H9 (cell line): ENCODE results near the gene DOCK1. TPM values are rescaled to one million over a fixed set of nuclear protein-coding genes. Genes with fewer than 3 reads are reported as not detected.

Experiments used
- DNase-seq: peaks from one replicate; pipeline ENCODE4 v3.0.0-alpha.2; 2017
- H2AFZ ChIP-seq: one replicate; pipeline ENCODE4 v1.6.1; 2013; ENCODE audit warnings: mild to moderate bottlenecking, low read length, control low read depth, moderate library complexity
- H2AK5ac ChIP-seq: 2 replicates; pipeline ENCODE4 v1.6.1; 2013; ENCODE audit warnings: low read length, control low read depth, mixed read lengths; ENCODE audit not compliant: insufficient read length
- H2BK120ac ChIP-seq: one replicate; pipeline ENCODE4 v1.6.1; 2013; ENCODE audit warnings: low read depth, mild to moderate bottlenecking, low read length, control low read depth, inconsistent platforms; ENCODE audit not compliant: poor library complexity, severe bottlenecking
- H2BK12ac ChIP-seq: 2 replicates; pipeline ENCODE4 v1.6.1; 2013; ENCODE audit warnings: low read length, control low read depth, mixed read lengths, low read depth; ENCODE audit not compliant: insufficient read length
- H2BK15ac ChIP-seq: 2 replicates; pipeline ENCODE4 v1.6.1; 2013; ENCODE audit warnings: low read depth, low read length, control low read depth
- H2BK20ac ChIP-seq: one replicate; pipeline ENCODE4 v1.6.1; 2013; ENCODE audit warnings: low read depth, mild to moderate bottlenecking, low read length, control low read depth, inconsistent platforms; ENCODE audit not compliant: poor library complexity, severe bottlenecking
- H2BK5ac ChIP-seq: 2 replicates; pipeline ENCODE4 v1.6.1; 2013; ENCODE audit warnings: low read length, control low read depth, mixed read lengths; ENCODE audit not compliant: insufficient read length
- H3K14ac ChIP-seq: 2 replicates; pipeline ENCODE4 v1.6.1; 2013; ENCODE audit warnings: low read length, control low read depth; ENCODE audit not compliant: insufficient read depth
- H3K18ac ChIP-seq: 2 replicates; pipeline ENCODE4 v1.6.1; 2013; ENCODE audit warnings: low read depth, mild to moderate bottlenecking, mixed read lengths, low read length, control low read depth; ENCODE audit not compliant: insufficient read length
- H3K23ac ChIP-seq: 2 replicates; pipeline ENCODE4 v1.6.1; 2013; ENCODE audit warnings: low read length, control low read depth, mixed read lengths, low read depth; ENCODE audit not compliant: insufficient read length
- H3K23me2 ChIP-seq: 2 replicates; pipeline ENCODE4 v1.6.1; 2013; ENCODE audit warnings: low read depth, mild to moderate bottlenecking, mixed read lengths, low read length, control low read depth; ENCODE audit not compliant: insufficient read length, poor library complexity, severe bottlenecking
- H3K27ac ChIP-seq: 2 replicates; pipeline ENCODE4 v1.5.1; 2013; ENCODE audit warnings: low read length, control low read depth, mixed read lengths, low read depth; ENCODE audit not compliant: insufficient read length
- H3K27me3 ChIP-seq: 2 replicates; pipeline ENCODE4 v1.6.1; 2013; ENCODE audit warnings: low read length, control low read depth, inconsistent platforms; ENCODE audit not compliant: insufficient read depth
- H3K4ac ChIP-seq: 2 replicates; pipeline ENCODE4 v1.6.1; 2013; ENCODE audit warnings: low read depth, mild to moderate bottlenecking, control low read depth, inconsistent platforms, low read length, moderate library complexity
- H3K4me1 ChIP-seq: 2 replicates; pipeline ENCODE4 v1.6.1; 2013; ENCODE audit warnings: low read length, control low read depth, inconsistent platforms; ENCODE audit not compliant: insufficient read depth
- H3K4me2 ChIP-seq: 2 replicates; pipeline ENCODE4 v1.6.1; 2013; ENCODE audit warnings: low read length, control low read depth, mixed read lengths; ENCODE audit not compliant: insufficient read length, insufficient read depth
- H3K56ac ChIP-seq: 2 replicates; pipeline ENCODE4 v1.6.1; 2013; ENCODE audit warnings: low read depth, mild to moderate bottlenecking, mixed read lengths, low read length, control low read depth; ENCODE audit not compliant: insufficient read length
- H3K79me1 ChIP-seq: 2 replicates; pipeline ENCODE4 v1.6.1; 2013; ENCODE audit warnings: low read depth, mild to moderate bottlenecking, moderate library complexity, low read length, control low read depth, inconsistent platforms; ENCODE audit not compliant: insufficient read depth, poor library complexity, severe bottlenecking
- H3K79me2 ChIP-seq: 2 replicates; pipeline ENCODE4 v1.6.1; 2013; ENCODE audit warnings: low read length, control low read depth, inconsistent platforms; ENCODE audit not compliant: insufficient read depth
- H3K9ac ChIP-seq: 2 replicates; pipeline ENCODE4 v1.6.1; 2013; ENCODE audit warnings: low read length, control low read depth, mixed read lengths; ENCODE audit not compliant: insufficient read length; ENCODE audit errors: extremely low read depth
- H3K9me3 ChIP-seq: one replicate; pipeline ENCODE4 v1.6.1; 2013; ENCODE audit warnings: low read depth, low read length, inconsistent platforms; ENCODE audit not compliant: control insufficient read depth
- H3T11ph ChIP-seq: one replicate; pipeline ENCODE4 v1.6.1; 2013; ENCODE audit warnings: mild to moderate bottlenecking, low read length, control low read depth, inconsistent platforms
- H4K20me1 ChIP-seq: one replicate; pipeline ENCODE4 v1.6.1; 2013; ENCODE audit not compliant: control insufficient read depth, insufficient read length, insufficient read depth
- H4K5ac ChIP-seq: 2 replicates; pipeline ENCODE4 v1.6.1; 2013; ENCODE audit warnings: low read depth, mild to moderate bottlenecking, mixed read lengths, low read length, control low read depth; ENCODE audit not compliant: insufficient read length
- H4K8ac ChIP-seq: replicated peaks from 2 replicates; pipeline ENCODE4 v1.6.1; 2013; ENCODE audit warnings: low read length, control low read depth, mixed read lengths, low read depth; ENCODE audit not compliant: insufficient read length
- H4K91ac ChIP-seq: 2 replicates; pipeline ENCODE4 v1.6.1; 2013; ENCODE audit warnings: low read depth, mild to moderate bottlenecking, moderate library complexity, mixed read lengths, low read length, control low read depth; ENCODE audit not compliant: insufficient read length
- H3K27ac Mint-ChIP-seq, 3 experiments: 2 replicates in 2 of 3; 3 replicates in 1 of 3; pipeline ENCODE4 v1.8.0; 2020 to 2021; ENCODE audit warnings: mixed read lengths in 3 of 3, mild to moderate bottlenecking in 1 of 3, moderate library complexity in 1 of 3
- H3K27me3 Mint-ChIP-seq: 2 replicates; pipeline ENCODE4 v1.8.0; 2021; ENCODE audit warnings: low read depth, mild to moderate bottlenecking, moderate library complexity, mixed read lengths
- H3K36me3 Mint-ChIP-seq, 3 experiments: 2 replicates in 2 of 3; 3 replicates in 1 of 3; pipeline ENCODE4 v1.8.0; 2020 to 2021; ENCODE audit warnings: low read depth in 3 of 3, mixed read lengths in 3 of 3; ENCODE audit not compliant: insufficient read depth in 1 of 3
- H3K4me1 Mint-ChIP-seq, 2 experiments: 2 replicates each; pipeline ENCODE4 v1.8.0; 2020; ENCODE audit warnings: mixed read lengths in 2 of 2
- H3K4me3 Mint-ChIP-seq, 2 experiments: 2 replicates in 1 of 2; 3 replicates in 1 of 2; pipeline ENCODE4 v1.8.0; 2020 to 2021; ENCODE audit warnings: mild to moderate bottlenecking in 2 of 2, mixed read lengths in 2 of 2, moderate library complexity in 1 of 2
- H3K9me3 Mint-ChIP-seq, 2 experiments: 2 replicates in 1 of 2; 3 replicates in 1 of 2; pipeline ENCODE4 v1.8.0; 2020; ENCODE audit warnings: mild to moderate bottlenecking in 2 of 2, mixed read lengths in 2 of 2, moderate library complexity in 1 of 2
- WGBS: extraction: QIAGEN DNeasy Blood & Tissue Kit; methylation state at CpG from one replicate; pipeline ENCODE4 v1.1.7; 2013; ENCODE audit warnings: missing lambda C conversion rate, low lambda C conversion rate, mixed read lengths; ENCODE audit not compliant: insufficient read length; ENCODE audit errors: extremely low coverage; 5-methylcytosine and 5-hydroxymethylcytosine counted together
- total RNA-seq: library from RNA; stranded (reverse); gene quantifications from 2 replicates; pipeline ENCODE4 v1.2.1, GENCODE V29; 2021
- TF ChIP-seq, protein P1 (sequence below): fragments of 200-600 bp; sonication (generic); conservative IDR thresholded peaks from 3 replicates; pipeline ENCODE4 v1.8.0; 2021; ENCODE audit warnings: antibody characterized with exemption, mild to moderate bottlenecking

DOCK1 gene
- total RNA-seq, 1 experiment from 2014 or later: 57.0 TPM

DNA sequence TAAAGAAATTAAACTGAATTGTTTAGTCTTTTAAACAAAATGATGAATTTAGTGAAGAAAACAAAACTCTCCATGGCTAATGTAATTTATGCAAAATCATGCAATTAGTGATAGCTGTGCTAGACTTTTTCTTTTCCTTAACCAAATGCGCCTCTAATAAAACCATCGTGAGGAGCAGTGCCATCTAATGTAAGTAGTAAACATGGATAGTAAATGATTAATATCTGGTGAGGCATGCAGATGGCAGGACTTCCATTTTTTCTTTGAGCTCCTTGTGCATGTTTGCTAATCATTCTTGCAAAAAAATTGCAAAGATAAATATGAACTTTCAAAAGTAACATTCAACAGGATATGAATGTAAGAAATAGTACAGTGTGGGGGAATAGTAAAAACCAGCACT is 288.9 kb downstream of the DOCK1 start:
- Histone ChIP-seq H3K79me1 (no peaks in the 10 kb centered on the region), H3K27ac (no peak overlapping the region), H2BK20ac (no peak overlapping the region), H4K20me1 (peaks cover 3% of the 10 kb centered on the region), H2AFZ (no peak overlapping the region), H2AK5ac (no peak overlapping the region), H2BK120ac (no peak overlapping the region), H3K79me2 (no peaks in the 10 kb centered on the region), H3K23me2 (peaks cover 18% of the 10 kb centered on the region), H3K23ac (no peak overlapping the region), H3K4ac (no peak overlapping the region), H3K4me1 (peaks cover 2% of the 10 kb centered on the region; the same call in 1 of the 2 replicates), H3K27me3 (peaks cover 3% of the 10 kb centered on the region; the same call in 1 of the 2 replicates), H3K4me2 (no peak overlapping the region), H3K9ac (no peak overlapping the region), H4K91ac (no peak overlapping the region), H3K9me3 (no peaks in the 10 kb centered on the region), H4K8ac (no peak overlapping the region), H3K56ac (no peak overlapping the region), H3K14ac (no peak overlapping the region), H3K18ac (no peak overlapping the region), H2BK5ac (no peak overlapping the region), H3T11ph (no peak overlapping the region), H4K5ac (no peak overlapping the region), H2BK12ac (no peak overlapping the region), H2BK15ac (no peak overlapping the region)
- no peaks in the 10 kb centered on the region for H3K36me3 Mint-ChIP-seq
- TF ChIP-seq, protein P1, sequence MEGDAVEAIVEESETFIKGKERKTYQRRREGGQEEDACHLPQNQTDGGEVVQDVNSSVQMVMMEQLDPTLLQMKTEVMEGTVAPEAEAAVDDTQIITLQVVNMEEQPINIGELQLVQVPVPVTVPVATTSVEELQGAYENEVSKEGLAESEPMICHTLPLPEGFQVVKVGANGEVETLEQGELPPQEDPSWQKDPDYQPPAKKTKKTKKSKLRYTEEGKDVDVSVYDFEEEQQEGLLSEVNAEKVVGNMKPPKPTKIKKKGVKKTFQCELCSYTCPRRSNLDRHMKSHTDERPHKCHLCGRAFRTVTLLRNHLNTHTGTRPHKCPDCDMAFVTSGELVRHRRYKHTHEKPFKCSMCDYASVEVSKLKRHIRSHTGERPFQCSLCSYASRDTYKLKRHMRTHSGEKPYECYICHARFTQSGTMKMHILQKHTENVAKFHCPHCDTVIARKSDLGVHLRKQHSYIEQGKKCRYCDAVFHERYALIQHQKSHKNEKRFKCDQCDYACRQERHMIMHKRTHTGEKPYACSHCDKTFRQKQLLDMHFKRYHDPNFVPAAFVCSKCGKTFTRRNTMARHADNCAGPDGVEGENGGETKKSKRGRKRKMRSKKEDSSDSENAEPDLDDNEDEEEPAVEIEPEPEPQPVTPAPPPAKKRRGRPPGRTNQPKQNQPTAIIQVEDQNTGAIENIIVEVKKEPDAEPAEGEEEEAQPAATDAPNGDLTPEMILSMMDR: no peak
- no peak overlapping the region for H3K27ac Mint-ChIP-seq
- peaks cover 40% of the 10 kb centered on the region for H3K27me3 Mint-ChIP-seq
- peaks cover 13% of the 10 kb centered on the region in 2 experiments for H3K4me1 Mint-ChIP-seq
- no peak overlapping the region; a peak in 1 of 5 replicates for H3K4me3 Mint-ChIP-seq
- no peaks in the 10 kb centered on the region for H3K9me3 Mint-ChIP-seq
- DNase-seq: no peak
- no CpG with 5 or more reads among the region's 2 CpGs for WGBS
